ENCODE measurements around the gene NDUFAB1.

The NDUFAB1 gene

GRCh38 chr16:23572394-23572793 lies 23.7 kb downstream of the NDUFAB1 start:
- Histone ChIP-seq H3K27me3 (ENCODE audit: control insufficient read depth, insufficient read depth, low read length, poor library complexity, severe bottlenecking) (no peaks in the 10 kb centered on the region), H3K4me3 (ENCODE audit: insufficient read depth, low read depth, low read length) (no peak overlapping the region), H3K27ac (ENCODE audit: insufficient read depth, low read depth, low read length, poor library complexity, severe bottlenecking) (no peak overlapping the region), H3K9me3 (ENCODE audit: control insufficient read depth, low read length) (no peaks in the 10 kb centered on the region), H3K36me3 (ENCODE audit: control insufficient read depth, insufficient read depth, low read length) (peaks cover 29% of the 10 kb centered on the region), H3K4me1 (ENCODE audit: control insufficient read depth, insufficient read depth, low read length) (no peaks in the 10 kb centered on the region)
- WGBS, 2 experiments = 94 to 95% methylated on average over 7 to 8 of the region's 9 CpGs

- Histone ChIP-seq H3K27ac (ENCODE audit: insufficient read depth, low read depth, low read length, poor library complexity, severe bottlenecking) (no peak overlapping the region), H3K36me3 (ENCODE audit: control insufficient read depth, insufficient read depth, low read length) (peaks cover 33% of the 10 kb centered on the region), H3K4me3 (ENCODE audit: insufficient read depth, low read depth, low read length) (no peak overlapping the region), H3K4me1 (ENCODE audit: control insufficient read depth, insufficient read depth, low read length) (no peaks in the 10 kb centered on the region), H3K27me3 (ENCODE audit: control insufficient read depth, insufficient read depth, low read length, poor library complexity, severe bottlenecking) (no peaks in the 10 kb centered on the region), H3K9me3 (ENCODE audit: control insufficient read depth, low read length) (no peaks in the 10 kb centered on the region)
- 95 to 96% methylated on average over 5 of the region's 5 CpGs for WGBS, 2 experiments
Measured at GRCh38 chr16:23571895-23572294, 24.2 kb downstream of the NDUFAB1 start.

- Histone ChIP-seq H3K9me3 (ENCODE audit: control insufficient read depth, low read length) (no peaks in the 10 kb centered on the region), H3K36me3 (ENCODE audit: control insufficient read depth, insufficient read depth, low read length) (peaks cover 33% of the 10 kb centered on the region), H3K4me1 (ENCODE audit: control insufficient read depth, insufficient read depth, low read length) (no peaks in the 10 kb centered on the region), H3K4me3 (ENCODE audit: insufficient read depth, low read depth, low read length) (no peak overlapping the region), H3K27ac (ENCODE audit: insufficient read depth, low read depth, low read length, poor library complexity, severe bottlenecking) (no peak overlapping the region), H3K27me3 (ENCODE audit: control insufficient read depth, insufficient read depth, low read length, poor library complexity, severe bottlenecking) (no peaks in the 10 kb centered on the region)
- WGBS, 2 experiments = 96% methylated on average over 8 of the region's 8 CpGs
Measured at GRCh38 chr16:23570992-23571632, 25.0 kb downstream of the NDUFAB1 start.

- no peak overlapping the region for H3K4me3 ChIP-seq (ENCODE audit: insufficient read depth, low read depth, low read length)
- H3K4me1 ChIP-seq (ENCODE audit: control insufficient read depth, insufficient read depth, low read length) = no peaks in the 10 kb centered on the region
- H3K36me3 ChIP-seq (ENCODE audit: control insufficient read depth, insufficient read depth, low read length) = peaks cover 61% of the 10 kb centered on the region
- no peaks in the 10 kb centered on the region for H3K27me3 ChIP-seq (ENCODE audit: control insufficient read depth, insufficient read depth, low read length, poor library complexity, severe bottlenecking)
- WGBS, 2 experiments = 94 to 97% methylated on average over 3 of the region's 3 CpGs
- no peaks in the 10 kb centered on the region for H3K9me3 ChIP-seq (ENCODE audit: control insufficient read depth, low read length)
- H3K27ac ChIP-seq (ENCODE audit: insufficient read depth, low read depth, low read length, poor library complexity, severe bottlenecking) = no peak overlapping the region
Measured at GRCh38 chr16:23567602-23568001, 28.5 kb downstream of the NDUFAB1 start.

- 96% methylated on average over 8 of the region's 8 CpGs for WGBS, 2 experiments
- peaks cover 65% of the 10 kb centered on the region for H3K36me3 ChIP-seq (ENCODE audit: control insufficient read depth, insufficient read depth, low read length)
- H3K4me1 ChIP-seq (ENCODE audit: control insufficient read depth, insufficient read depth, low read length) = no peaks in the 10 kb centered on the region
- H3K27ac ChIP-seq (ENCODE audit: insufficient read depth, low read depth, low read length, poor library complexity, severe bottlenecking) = no peak overlapping the region
- H3K9me3 ChIP-seq (ENCODE audit: control insufficient read depth, low read length) = no peaks in the 10 kb centered on the region
- no peaks in the 10 kb centered on the region for H3K27me3 ChIP-seq (ENCODE audit: control insufficient read depth, insufficient read depth, low read length, poor library complexity, severe bottlenecking)
- H3K4me3 ChIP-seq (ENCODE audit: insufficient read depth, low read depth, low read length) = no peak overlapping the region
Measured at GRCh38 chr16:23566724-23567123, 29.4 kb downstream of the NDUFAB1 start.

GRCh38 chr16:23564575-23565363 lies 31.3 kb downstream of the NDUFAB1 start:
- Histone ChIP-seq H3K9me3 (ENCODE audit: control insufficient read depth, low read length) (no peaks in the 10 kb centered on the region), H3K36me3 (ENCODE audit: control insufficient read depth, insufficient read depth, low read length) (peaks cover 52% of the 10 kb centered on the region), H3K27me3 (ENCODE audit: control insufficient read depth, insufficient read depth, low read length, poor library complexity, severe bottlenecking) (no peaks in the 10 kb centered on the region), H3K27ac (ENCODE audit: insufficient read depth, low read depth, low read length, poor library complexity, severe bottlenecking) (no peak overlapping the region), H3K4me3 (ENCODE audit: insufficient read depth, low read depth, low read length) (no peak overlapping the region), H3K4me1 (ENCODE audit: control insufficient read depth, insufficient read depth, low read length) (no peaks in the 10 kb centered on the region)
- WGBS, 2 experiments = 95 to 96% methylated on average over 9 of the region's 9 CpGs

GRCh38 chr16:23563186-23563585 lies 32.9 kb downstream of the NDUFAB1 start:
- Histone ChIP-seq H3K4me1 (ENCODE audit: control insufficient read depth, insufficient read depth, low read length) (peaks cover 4% of the 10 kb centered on the region), H3K27ac (ENCODE audit: insufficient read depth, low read depth, low read length, poor library complexity, severe bottlenecking) (no peak overlapping the region), H3K4me3 (ENCODE audit: insufficient read depth, low read depth, low read length) (no peak overlapping the region), H3K9me3 (ENCODE audit: control insufficient read depth, low read length) (no peaks in the 10 kb centered on the region), H3K36me3 (ENCODE audit: control insufficient read depth, insufficient read depth, low read length) (peaks cover 47% of the 10 kb centered on the region), H3K27me3 (ENCODE audit: control insufficient read depth, insufficient read depth, low read length, poor library complexity, severe bottlenecking) (no peaks in the 10 kb centered on the region)
- 92 to 95% methylated on average over 6 of the region's 6 CpGs for WGBS, 2 experiments

- peaks cover 40% of the 10 kb centered on the region for H3K36me3 ChIP-seq (ENCODE audit: control insufficient read depth, insufficient read depth, low read length)
- H3K27me3 ChIP-seq (ENCODE audit: control insufficient read depth, insufficient read depth, low read length, poor library complexity, severe bottlenecking) = no peaks in the 10 kb centered on the region
- H3K4me3 ChIP-seq (ENCODE audit: insufficient read depth, low read depth, low read length) = no peak overlapping the region
- peaks cover 4% of the 10 kb centered on the region for H3K4me1 ChIP-seq (ENCODE audit: control insufficient read depth, insufficient read depth, low read length)
- WGBS, 2 experiments = 93 to 97% methylated on average over 13 of the region's 13 CpGs
- no peaks in the 10 kb centered on the region for H3K9me3 ChIP-seq (ENCODE audit: control insufficient read depth, low read length)
- no peak overlapping the region for H3K27ac ChIP-seq (ENCODE audit: insufficient read depth, low read depth, low read length, poor library complexity, severe bottlenecking)
Measured at GRCh38 chr16:23562505-23562904, 33.6 kb downstream of the NDUFAB1 start.

GRCh38 chr16:23561586-23561985 lies 34.5 kb downstream of the NDUFAB1 start:
- H3K27ac ChIP-seq (ENCODE audit: insufficient read depth, low read depth, low read length, poor library complexity, severe bottlenecking) = no peak overlapping the region
- no peak overlapping the region for H3K4me3 ChIP-seq (ENCODE audit: insufficient read depth, low read depth, low read length)
- peaks cover 35% of the 10 kb centered on the region for H3K36me3 ChIP-seq (ENCODE audit: control insufficient read depth, insufficient read depth, low read length)
- H3K27me3 ChIP-seq (ENCODE audit: control insufficient read depth, insufficient read depth, low read length, poor library complexity, severe bottlenecking) = no peaks in the 10 kb centered on the region
- peaks cover 4% of the 10 kb centered on the region for H3K4me1 ChIP-seq (ENCODE audit: control insufficient read depth, insufficient read depth, low read length)
- no peaks in the 10 kb centered on the region for H3K9me3 ChIP-seq (ENCODE audit: control insufficient read depth, low read length)
- 91 to 95% methylated on average over 5 of the region's 5 CpGs for WGBS, 2 experiments

GRCh38 chr16:23557779-23558702 lies 38.1 kb downstream of the NDUFAB1 start:
- Histone ChIP-seq H3K9me3 (ENCODE audit: control insufficient read depth, low read length) (no peaks in the 10 kb centered on the region), H3K4me1 (ENCODE audit: control insufficient read depth, insufficient read depth, low read length) (peaks cover 4% of the 10 kb centered on the region), H3K27ac (ENCODE audit: insufficient read depth, low read depth, low read length, poor library complexity, severe bottlenecking) (peak overlapping the region; percentile 72), H3K27me3 (ENCODE audit: control insufficient read depth, insufficient read depth, low read length, poor library complexity, severe bottlenecking) (no peaks in the 10 kb centered on the region), H3K36me3 (ENCODE audit: control insufficient read depth, insufficient read depth, low read length) (peaks cover 8% of the 10 kb centered on the region), H3K4me3 (ENCODE audit: insufficient read depth, low read depth, low read length) (peak overlapping the region; percentile 90)
- WGBS, 2 experiments = 5% methylated on average over 60 of the region's 60 CpGs

All from ectodermal cell (in vitro differentiated cells).